Muscle layer of colon (tissue), 2 donors: ENCODE measurements around the gene KHDRBS1.
A peak's percentile ranks its signal among the peaks of the same experiment; 100 is the strongest.
"Not testable (repeated sequence)": the region's sequence is repeated elsewhere in the genome, so short reads cannot be mapped to it uniquely, and the experiment has no call there.

Experiments
- H3K27ac ChIP-seq: one replicate; pipeline ENCODE4 v1.7.0; 2013; ENCODE audit warnings: low read depth, mild to moderate bottlenecking, low read length, moderate library complexity
- H3K27me3 ChIP-seq, 2 donors: one replicate each; pipeline ENCODE4 v1.7.0; 2013; ENCODE audit warnings: low read length in 2 of 2, mild to moderate bottlenecking in 2 of 2; ENCODE audit not compliant: insufficient read depth in 2 of 2, control insufficient read depth in 1 of 2
- H3K36me3 ChIP-seq: one replicate; pipeline ENCODE4 v1.7.0; 2013; ENCODE audit warnings: mild to moderate bottlenecking, low read length; ENCODE audit not compliant: insufficient read depth
- H3K4me1 ChIP-seq: one replicate; pipeline ENCODE4 v1.7.0; 2013; ENCODE audit warnings: mild to moderate bottlenecking, low read length; ENCODE audit not compliant: insufficient read depth
- H3K4me3 ChIP-seq, 2 donors: one replicate each; pipeline ENCODE4 v1.7.0; 2013; ENCODE audit warnings: low read length in 2 of 2, low read depth in 1 of 2, mild to moderate bottlenecking in 1 of 2, moderate library complexity in 1 of 2
- H3K9ac ChIP-seq: one replicate; pipeline ENCODE4 v1.7.0; 2013; ENCODE audit warnings: low read length
- H3K9me3 ChIP-seq: one replicate; pipeline ENCODE4 v1.7.0; 2013; ENCODE audit warnings: mild to moderate bottlenecking, low read length
- donor health status: abdominal sarcoma.
- donor health status: Adenocarcinoma of cecum.

The KHDRBS1 gene

GRCh38 chr1:32014948-32015273, 1.2 kb downstream of the KHDRBS1 start:
- no peaks in the 10 kb centered on the region for H3K9me3 ChIP-seq

DNA sequence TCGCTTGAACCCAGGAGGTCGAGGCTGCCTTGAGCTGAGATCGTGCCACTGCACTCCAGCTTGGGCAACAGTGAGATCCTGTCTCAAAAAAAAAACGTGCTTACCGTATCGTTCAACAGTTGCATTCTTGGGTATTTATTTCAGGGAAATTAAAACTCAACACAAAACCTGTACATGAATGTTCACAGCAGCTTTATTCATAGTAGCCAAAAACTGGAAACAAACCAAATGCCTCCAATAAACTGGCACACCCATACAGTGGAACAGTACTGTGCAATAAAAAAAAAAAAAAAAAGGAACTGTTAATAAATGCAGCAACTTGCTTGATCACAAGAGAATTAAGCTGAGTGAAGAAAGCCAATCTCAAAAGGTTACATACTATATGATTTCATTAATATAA, 6.7 kb downstream of the KHDRBS1 start:
- H3K9me3 ChIP-seq = no peaks in the 10 kb centered on the region
- no peak overlapping the region for H3K9ac ChIP-seq
- peaks cover 4% of the 10 kb centered on the region for H3K36me3 ChIP-seq
- H3K4me3 ChIP-seq = no peak overlapping the region
- peaks cover 26% of the 10 kb centered on the region for H3K4me1 ChIP-seq
- H3K27ac ChIP-seq = no peak overlapping the region
- no peaks in the 10 kb centered on the region for H3K27me3 ChIP-seq

More at GRCh38 chr1:32014948-32015273, 1.2 kb downstream of the KHDRBS1 start:
- H3K36me3 ChIP-seq = peaks cover 4% of the 10 kb centered on the region
- H3K4me3 ChIP-seq = peak overlapping the region; percentile 92 to 100
- peak overlapping the region; percentile 97 for H3K9ac ChIP-seq
- peaks cover 21% of the 10 kb centered on the region for H3K4me1 ChIP-seq
- H3K27me3 ChIP-seq = no peaks in the 10 kb centered on the region
- H3K27ac ChIP-seq = peak overlapping the region; percentile 95

DNA sequence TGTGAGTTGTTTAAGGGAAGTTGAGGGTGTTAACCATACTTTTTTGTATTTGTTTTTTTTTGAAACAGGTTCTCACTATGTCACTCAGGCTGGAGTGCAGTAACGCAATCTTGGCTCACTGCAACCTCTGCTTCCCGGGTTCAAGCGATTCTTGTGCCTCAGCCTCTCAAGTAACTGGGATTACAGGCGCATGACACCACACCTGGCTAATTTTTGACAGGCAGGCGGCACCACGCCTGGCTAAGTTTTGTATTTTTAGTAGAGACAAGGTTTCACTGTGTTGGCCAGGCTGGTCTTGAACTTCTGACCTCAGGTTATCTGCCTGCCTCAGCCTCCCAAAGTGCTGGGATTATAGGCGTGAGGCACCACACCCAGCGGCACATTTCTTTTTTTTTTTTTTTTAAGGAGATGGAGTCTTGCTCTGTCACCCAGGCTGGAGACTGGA, 7.9 kb downstream of the KHDRBS1 start:
- not testable (repeated sequence) for H3K9me3 ChIP-seq, H3K36me3 ChIP-seq, H3K27me3 ChIP-seq, H3K27ac ChIP-seq, H3K4me3 ChIP-seq, H3K9ac ChIP-seq
- H3K4me1 ChIP-seq = peaks cover 13% of the 10 kb centered on the region

DNA sequence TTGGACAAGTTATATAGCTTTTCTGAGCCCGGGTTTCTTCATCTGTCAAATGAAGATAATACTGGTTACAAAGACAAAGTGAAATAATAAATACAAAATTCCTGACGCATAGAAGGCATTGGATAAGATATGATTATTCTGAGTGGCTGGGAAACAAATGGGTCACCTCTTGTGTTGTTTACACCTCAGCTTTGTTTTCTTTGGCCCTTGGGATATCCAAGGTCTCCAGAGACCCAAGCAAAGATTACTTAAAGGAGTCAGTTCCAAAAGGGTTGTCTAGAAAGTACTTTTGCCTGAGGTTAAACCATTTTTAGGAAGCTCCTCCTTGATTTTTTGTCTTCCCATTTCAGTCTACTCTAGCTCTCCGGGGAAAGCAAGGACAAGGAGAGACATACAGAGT, 9.7 kb downstream of the KHDRBS1 start:
- no peaks in the 10 kb centered on the region for H3K27me3 ChIP-seq
- no peak overlapping the region for H3K27ac ChIP-seq
- H3K4me3 ChIP-seq = no peak overlapping the region
- H3K9ac ChIP-seq = no peak overlapping the region
- no peaks in the 10 kb centered on the region for H3K9me3 ChIP-seq
- H3K36me3 ChIP-seq = no peaks in the 10 kb centered on the region
- peaks cover 11% of the 10 kb centered on the region for H3K4me1 ChIP-seq

GRCh38 chr1:32025515-32025914, 11.8 kb downstream of the KHDRBS1 start:
- Histone ChIP-seq H3K36me3 (no peaks in the 10 kb centered on the region), H3K27ac (no peak overlapping the region), H3K4me3 (no peak overlapping the region), H3K9me3 (no peaks in the 10 kb centered on the region), H3K4me1 (peaks cover 9% of the 10 kb centered on the region), H3K27me3 (no peaks in the 10 kb centered on the region), H3K9ac (no peak overlapping the region)

DNA sequence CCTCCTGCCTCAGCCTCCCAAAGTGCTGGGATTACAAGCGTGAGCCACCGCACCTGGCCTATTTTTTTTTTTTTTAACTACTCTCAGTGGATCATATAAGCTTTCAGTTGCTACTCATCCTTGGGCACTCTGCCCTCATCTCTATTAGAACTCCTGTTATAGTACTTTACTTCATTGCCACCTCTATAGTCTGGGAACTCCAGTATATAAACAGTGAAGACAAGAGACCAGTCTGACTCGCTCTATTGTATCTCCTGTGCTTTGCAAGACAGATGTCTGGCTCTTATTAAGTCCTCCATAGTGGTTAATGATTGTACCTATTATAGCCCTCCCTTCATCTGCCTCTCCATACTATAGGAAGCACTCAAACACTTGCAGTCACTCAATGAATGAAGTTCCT, 15.1 kb downstream of the KHDRBS1 start:
- H3K4me1 ChIP-seq = peaks cover 16% of the 10 kb centered on the region
- no peak overlapping the region for H3K4me3 ChIP-seq
- peaks cover 11% of the 10 kb centered on the region for H3K36me3 ChIP-seq
- H3K9me3 ChIP-seq = no peaks in the 10 kb centered on the region
- H3K27me3 ChIP-seq = no peaks in the 10 kb centered on the region
- H3K27ac ChIP-seq = no peak overlapping the region
- no peak overlapping the region for H3K9ac ChIP-seq

DNA sequence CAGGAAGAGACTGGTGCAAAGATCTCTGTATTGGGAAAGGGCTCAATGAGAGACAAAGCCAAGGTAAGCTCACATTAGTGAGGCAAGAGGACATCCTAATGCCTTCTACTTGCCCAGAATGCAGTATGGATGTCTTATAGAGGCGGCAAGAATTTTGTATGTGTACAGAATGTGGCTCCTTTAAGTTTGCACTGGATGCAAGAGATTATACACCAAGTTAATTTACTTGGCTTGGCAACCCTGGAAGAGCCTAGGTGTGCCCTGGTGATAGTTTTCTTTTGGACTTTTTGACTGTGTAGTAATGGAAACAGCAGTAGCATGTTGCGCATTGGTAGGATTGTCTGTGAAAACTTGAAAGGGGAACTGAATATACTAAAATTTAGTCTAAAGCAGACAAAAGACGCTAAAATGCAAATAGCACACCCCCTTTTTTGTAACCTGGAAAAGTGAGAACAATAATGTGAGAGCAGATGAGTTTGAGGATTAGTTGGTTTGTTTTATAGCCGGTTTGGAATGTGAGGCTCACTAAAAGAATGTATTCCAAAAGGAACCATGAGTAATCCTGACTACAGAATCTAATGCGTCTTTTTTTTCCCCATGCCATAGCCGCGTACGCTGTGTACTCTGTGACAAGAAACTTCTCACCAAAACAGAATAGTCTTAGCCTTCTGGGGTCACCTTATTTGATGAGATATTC, 18.1 kb downstream of the KHDRBS1 start:
- H3K36me3 ChIP-seq = peaks cover 28% of the 10 kb centered on the region
- peaks cover 16% of the 10 kb centered on the region for H3K4me1 ChIP-seq
- no peaks in the 10 kb centered on the region for H3K27me3 ChIP-seq
- H3K27ac ChIP-seq = peak overlapping the region; percentile 10
- H3K4me3 ChIP-seq = no peak overlapping the region
- H3K9me3 ChIP-seq = no peaks in the 10 kb centered on the region
- H3K9ac ChIP-seq = no peak overlapping the region

DNA sequence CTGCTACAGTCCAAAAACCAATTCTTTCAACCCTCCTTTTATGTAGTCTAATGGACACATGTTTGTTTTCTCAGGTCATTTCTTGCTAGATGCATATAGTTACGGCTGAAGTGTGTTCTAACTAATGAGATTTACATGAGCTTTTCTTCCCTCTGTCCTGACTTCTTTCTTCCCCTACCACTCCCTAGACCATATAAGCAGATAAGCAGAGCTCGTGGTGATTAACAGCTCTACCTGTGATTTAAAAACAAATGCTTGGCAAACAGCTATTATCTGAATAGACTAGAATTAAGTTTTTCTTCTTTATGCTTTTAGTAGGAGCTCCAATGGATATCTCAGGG, 18.6 kb downstream of the KHDRBS1 start:
- H3K4me3 ChIP-seq = no peak overlapping the region
- no peaks in the 10 kb centered on the region for H3K27me3 ChIP-seq
- H3K36me3 ChIP-seq = peaks cover 33% of the 10 kb centered on the region
- no peak overlapping the region for H3K9ac ChIP-seq
- peaks cover 16% of the 10 kb centered on the region for H3K4me1 ChIP-seq
- H3K27ac ChIP-seq = peak overlapping the region; percentile 10
- H3K9me3 ChIP-seq = no peaks in the 10 kb centered on the region

- no peaks in the 10 kb centered on the region for H3K9me3 ChIP-seq
- H3K4me1 ChIP-seq = peaks cover 12% of the 10 kb centered on the region
- H3K27me3 ChIP-seq = no peaks in the 10 kb centered on the region
- no peak overlapping the region for H3K27ac ChIP-seq
- H3K9ac ChIP-seq = no peak overlapping the region
- peaks cover 60% of the 10 kb centered on the region for H3K36me3 ChIP-seq
- no peak overlapping the region for H3K4me3 ChIP-seq
These were observed 21.5 kb downstream of the KHDRBS1 start for GRCh38 chr1:32035119-32035518.

DNA sequence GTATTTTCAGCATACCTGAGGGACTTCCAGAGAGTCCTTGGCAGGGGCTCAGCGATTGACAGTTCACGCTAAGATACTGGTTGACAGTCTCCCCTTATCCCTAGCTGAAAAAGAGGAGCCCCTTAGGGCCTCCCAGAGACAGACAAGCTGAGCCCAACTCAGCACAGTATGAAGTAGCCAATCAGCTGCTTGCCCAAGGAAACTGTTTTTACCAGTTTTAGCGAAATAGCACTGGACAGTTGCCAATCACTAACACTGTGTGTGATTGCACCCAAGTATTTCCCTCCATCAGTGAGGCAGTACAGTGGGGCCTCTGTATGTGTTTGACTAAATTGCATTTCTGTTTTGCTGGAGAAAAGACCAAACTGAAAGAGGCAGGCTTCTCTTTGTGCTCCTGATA, 27.0 kb downstream of the KHDRBS1 start:
- Histone ChIP-seq H3K27me3 (no peaks in the 10 kb centered on the region), H3K36me3 (peaks cover 66% of the 10 kb centered on the region), H3K9me3 (no peaks in the 10 kb centered on the region), H3K27ac (no peak overlapping the region), H3K9ac (no peak overlapping the region), H3K4me3 (no peak overlapping the region), H3K4me1 (no peaks in the 10 kb centered on the region)

DNA sequence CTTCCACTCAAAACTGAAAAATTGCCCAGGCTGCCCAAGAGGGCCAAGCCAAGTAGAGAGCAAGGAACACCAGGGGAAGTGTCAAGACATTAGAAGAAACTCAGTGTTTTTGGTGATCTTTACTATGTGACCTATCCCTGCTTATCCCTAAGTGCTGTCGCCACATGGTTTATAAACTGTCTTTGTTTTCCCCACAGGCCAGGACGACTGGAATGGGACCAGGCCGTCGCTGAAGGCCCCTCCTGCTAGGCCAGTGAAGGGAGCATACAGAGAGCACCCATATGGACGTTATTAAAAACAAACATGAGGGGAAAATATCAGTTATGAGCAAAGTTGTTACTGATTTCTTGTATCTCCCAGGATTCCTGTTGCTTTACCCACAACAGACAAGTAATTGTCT, 28.7 kb downstream of the KHDRBS1 start:
- H3K27ac ChIP-seq = no peak overlapping the region
- no peaks in the 10 kb centered on the region for H3K4me1 ChIP-seq
- H3K36me3 ChIP-seq = peaks cover 55% of the 10 kb centered on the region
- H3K27me3 ChIP-seq = no peaks in the 10 kb centered on the region
- no peak overlapping the region for H3K4me3 ChIP-seq
- H3K9me3 ChIP-seq = no peaks in the 10 kb centered on the region
- H3K9ac ChIP-seq = no peak overlapping the region

DNA sequence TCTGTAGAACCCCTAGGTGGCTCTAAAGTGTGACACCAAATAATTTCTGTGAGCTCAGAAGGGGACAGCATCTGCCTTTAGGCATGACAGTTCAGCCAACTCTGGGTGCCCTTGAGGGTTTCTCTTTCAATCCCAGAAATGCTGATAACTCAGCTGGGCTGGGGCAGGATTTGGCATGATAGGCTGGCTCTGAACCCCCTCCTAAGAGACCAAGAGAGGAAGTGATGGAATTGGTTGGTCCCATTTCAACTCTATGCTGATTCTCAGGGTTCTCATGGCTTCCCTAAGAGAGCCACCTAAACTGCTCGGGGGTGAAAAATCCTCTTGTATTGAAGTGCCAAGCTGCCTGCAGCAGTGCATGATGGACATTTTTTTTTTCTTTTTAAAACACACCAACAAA, 30.6 kb downstream of the KHDRBS1 start:
- H3K4me3 ChIP-seq = no peak overlapping the region
- no peaks in the 10 kb centered on the region for H3K27me3 ChIP-seq
- H3K9ac ChIP-seq = no peak overlapping the region
- no peak overlapping the region for H3K27ac ChIP-seq
- peaks cover 50% of the 10 kb centered on the region for H3K36me3 ChIP-seq
- H3K9me3 ChIP-seq = no peaks in the 10 kb centered on the region
- H3K4me1 ChIP-seq = no peaks in the 10 kb centered on the region
